WERI-Rb-1 (cell line): Measurements from ENCODE around the gene COX11.

Experiments
- DNase-seq: peaks from one replicate; pipeline ENCODE4 v3.0.0-alpha.2; 2020
- H3K27ac ChIP-seq: fragments of 250-450 bp; sonication (Bioruptor Pico); 2 replicates; pipeline ENCODE4 v1.5.1; 2020; ENCODE audit warnings: mild to moderate bottlenecking, moderate library complexity
- H3K27me3 ChIP-seq: fragments of 250-450 bp; sonication (Bioruptor Pico); 2 replicates; pipeline ENCODE4 v1.5.1; 2021; ENCODE audit warnings: mild to moderate bottlenecking, low read depth, moderate library complexity; ENCODE audit not compliant: insufficient read depth, severe bottlenecking
- H3K36me3 ChIP-seq: fragments of 250-450 bp; sonication (Bioruptor Pico); 2 replicates; pipeline ENCODE4 v1.5.1; 2020; ENCODE audit warnings: mild to moderate bottlenecking, moderate library complexity
- H3K4me3 ChIP-seq: 2 replicates; pipeline ENCODE4 v1.5.1; 2011; ENCODE audit warnings: low read depth, mild to moderate bottlenecking, control low read depth, low read length
- H3K9me3 ChIP-seq: fragments of 250-450 bp; sonication (Bioruptor Pico); 2 replicates; pipeline ENCODE4 v1.5.1; 2021; ENCODE audit warnings: mild to moderate bottlenecking, moderate library complexity; ENCODE audit not compliant: severe bottlenecking
- CTCF ChIP-seq: IDR thresholded peaks from 2 replicates; pipeline ENCODE4 v1.5.1; 2011; ENCODE audit warnings: low read depth, mild to moderate bottlenecking, control low read depth, inconsistent platforms, low read length

The COX11 gene

DNA sequence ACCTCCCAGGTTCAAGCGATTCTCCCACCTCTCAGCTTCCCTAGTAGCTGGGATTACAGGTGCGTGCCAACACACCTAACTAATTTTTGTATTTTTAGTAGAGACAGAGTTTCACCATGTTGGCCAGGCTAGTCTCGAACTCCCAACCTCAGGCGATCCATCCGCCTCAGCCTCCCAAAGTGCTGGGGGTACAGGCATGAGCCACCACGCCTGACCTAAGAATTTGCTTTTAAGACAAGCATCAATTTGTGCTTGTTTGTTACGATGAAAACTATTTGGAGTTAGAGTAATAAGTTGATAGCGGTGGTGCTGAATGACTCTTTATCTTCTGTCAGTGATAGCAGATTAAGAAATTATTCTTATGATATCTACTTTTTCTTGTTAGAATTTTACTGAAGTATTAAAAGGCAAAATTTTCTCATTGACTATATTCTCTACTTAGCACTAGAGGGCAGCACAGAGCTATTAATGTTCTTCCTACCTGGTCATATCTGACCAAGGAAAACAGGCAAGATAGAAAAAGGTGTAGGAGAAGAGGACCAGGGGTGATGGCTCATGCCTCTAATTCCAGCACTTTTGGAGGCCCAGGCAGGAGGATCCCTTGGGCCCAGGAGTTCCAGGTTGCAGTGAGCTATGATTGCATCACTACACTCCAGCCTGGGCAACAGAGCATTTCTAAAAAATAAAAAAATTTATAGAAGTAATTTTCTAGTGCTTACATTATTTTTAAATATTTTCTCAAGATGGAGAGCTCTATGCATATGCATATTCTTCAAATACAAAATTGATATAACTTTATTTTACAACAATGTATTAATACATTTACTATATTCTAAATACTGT is 24.6 kb upstream of the COX11 start:
- no peak for DNase-seq
- Histone ChIP-seq H3K27me3 (no peaks in the 10 kb centered on the region), H3K9me3 (no peaks in the 10 kb centered on the region), H3K4me3 (no peak overlapping the region), H3K36me3 (no peaks in the 10 kb centered on the region; the same call in 1 of the 2 replicates), H3K27ac (no peak overlapping the region)
- peak; percentile 39; the same call in 1 of the 2 replicates for TF ChIP-seq CTCF

DNA sequence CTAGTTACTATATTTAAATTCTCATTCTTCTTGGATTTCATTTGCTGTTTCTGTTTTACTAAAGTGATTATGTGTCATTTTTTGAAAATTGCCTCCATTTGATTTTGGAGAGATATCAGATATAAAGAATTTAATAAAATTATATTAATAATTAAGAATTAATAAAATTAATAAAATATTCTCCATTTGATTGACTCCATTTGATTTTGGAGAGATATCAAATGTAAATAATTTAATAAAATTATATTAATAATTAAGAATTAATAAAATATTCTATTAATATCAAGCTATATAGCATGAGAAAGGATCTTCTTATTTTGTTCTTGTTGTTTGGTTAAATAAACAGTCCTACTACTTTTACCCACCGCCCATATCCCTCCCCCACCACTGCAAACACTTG is 23.1 kb upstream of the COX11 start:
- H3K9me3 ChIP-seq, result no peaks in the 10 kb centered on the region
- H3K36me3 ChIP-seq, result peaks cover 6% of the 10 kb centered on the region
- TF ChIP-seq CTCF, result no peak
- H3K4me3 ChIP-seq, result no peak overlapping the region
- no peaks in the 10 kb centered on the region for H3K27me3 ChIP-seq
- H3K27ac ChIP-seq, result no peak overlapping the region
- no peak for DNase-seq

DNA sequence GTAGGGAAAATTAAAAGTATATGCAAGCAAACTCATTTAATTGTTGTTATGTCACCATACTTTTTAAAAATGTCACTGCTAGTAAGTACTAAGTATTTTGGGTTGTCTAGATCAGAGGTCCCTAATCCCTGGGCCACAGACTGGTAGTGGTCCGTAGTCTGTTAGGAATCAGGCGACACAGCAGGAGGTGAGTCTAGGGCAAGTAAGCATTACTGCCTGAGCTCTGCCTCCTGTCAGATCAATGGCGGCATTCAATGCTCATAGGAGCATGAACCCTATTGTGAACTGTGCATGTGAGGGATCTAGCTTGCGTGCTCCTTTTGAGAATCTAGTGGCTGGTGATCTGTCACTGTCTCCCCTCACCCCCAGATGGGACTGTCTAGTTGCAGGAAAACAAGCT is 21.7 kb upstream of the COX11 start:
- Histone ChIP-seq H3K27me3 (no peaks in the 10 kb centered on the region), H3K4me3 (no peak overlapping the region), H3K9me3 (no peaks in the 10 kb centered on the region), H3K27ac (no peak overlapping the region), H3K36me3 (peaks cover 6% of the 10 kb centered on the region)
- no peak for TF ChIP-seq CTCF
- DNase-seq, result peak; percentile 25

DNA sequence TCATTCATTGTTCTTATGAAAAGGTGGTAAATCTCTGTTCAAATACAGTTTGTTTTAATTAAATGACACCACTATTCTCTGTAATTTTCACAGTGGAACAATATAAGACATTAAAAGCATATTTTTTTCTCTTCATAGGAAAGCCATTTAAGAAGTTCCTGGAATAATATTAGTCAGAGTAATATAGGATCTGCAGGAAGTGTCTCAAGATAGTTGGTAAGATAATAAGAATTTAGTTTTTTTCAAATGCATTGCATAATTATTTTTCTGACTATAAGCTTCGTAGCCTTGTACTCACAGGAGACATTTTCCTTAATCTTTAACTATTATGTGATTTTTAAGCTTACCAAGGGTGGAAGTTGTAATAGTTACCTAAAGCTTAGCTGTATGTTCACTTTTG is 17.0 kb upstream of the COX11 start:
- Histone ChIP-seq H3K9me3 (no peaks in the 10 kb centered on the region), H3K4me3 (no peak overlapping the region), H3K36me3 (peaks cover 6% of the 10 kb centered on the region), H3K27me3 (no peaks in the 10 kb centered on the region), H3K27ac (no peak overlapping the region)
- DNase-seq, result no peak
- TF ChIP-seq CTCF, result no peak

GRCh38 chr17:54983260-54983659 is 14.8 kb upstream of the COX11 start:
- DNase-seq, result no peak
- no peaks in the 10 kb centered on the region for H3K9me3 ChIP-seq
- H3K4me3 ChIP-seq, result no peak overlapping the region
- H3K27me3 ChIP-seq, result no peaks in the 10 kb centered on the region
- TF ChIP-seq CTCF, result no peak
- H3K27ac ChIP-seq, result no peak overlapping the region
- H3K36me3 ChIP-seq, result peaks cover 6% of the 10 kb centered on the region

GRCh38 chr17:54982399-54982798 is 13.9 kb upstream of the COX11 start:
- no peak for DNase-seq
- Histone ChIP-seq H3K36me3 (peaks cover 3% of the 10 kb centered on the region), H3K9me3 (no peaks in the 10 kb centered on the region), H3K4me3 (no peak overlapping the region), H3K27ac (no peak overlapping the region), H3K27me3 (no peaks in the 10 kb centered on the region)
- no peak for TF ChIP-seq CTCF
